HL-60 (cell line): ENCODE measurements around the gene MYOF.

Experiments
- DNase-seq, 2 experiments: peaks; one replicate each; pipeline ENCODE4 v3.0.0-alpha.2; 2010 to 2020; ENCODE audit warnings: low read depth in 1 of 2, low spot score in 1 of 2
- H3K27ac ChIP-seq: fragments of 250-450 bp; sonication (Bioruptor Pico); replicated peaks from 2 replicates; pipeline ENCODE4 v1.5.1; 2020; ENCODE audit warnings: mild to moderate bottlenecking, moderate library complexity
- H3K27me3 ChIP-seq: fragments of 250-450 bp; sonication (Bioruptor Pico); 2 replicates; pipeline ENCODE4 v1.5.1; 2021; ENCODE audit warnings: mild to moderate bottlenecking, moderate library complexity; ENCODE audit not compliant: insufficient read depth, poor library complexity, severe bottlenecking
- H3K4me3 ChIP-seq: replicated peaks from 2 replicates; pipeline ENCODE4 v1.5.1; 2011; ENCODE audit warnings: mild to moderate bottlenecking, control low read depth, low read length; ENCODE audit not compliant: insufficient read depth
- GABPA ChIP-seq: IDR thresholded peaks from 2 replicates; pipeline ENCODE4 v1.6.1; 2012; ENCODE audit warnings: low read depth
- POLR2AphosphoS5 ChIP-seq: IDR thresholded peaks from 2 replicates; pipeline ENCODE4 v1.6.1; 2012; ENCODE audit warnings: low read depth
- SPI1 ChIP-seq: IDR thresholded peaks from 2 replicates; pipeline ENCODE4 v1.6.1; 2012; ENCODE audit warnings: low read depth, mild to moderate bottlenecking, borderline replicate concordance
- TF ChIP-seq, protein P1 (sequence below): IDR thresholded peaks from one replicate; pipeline ENCODE4 v1.5.1; 2011; ENCODE audit warnings: low read length, control low read depth, inconsistent platforms; ENCODE audit not compliant: insufficient read depth
- TF ChIP-seq, protein P2 (sequence below): IDR thresholded peaks from 2 replicates; pipeline ENCODE4 v1.6.1; 2012; ENCODE audit warnings: low read depth; ENCODE audit not compliant: insufficient replicate concordance

MYOF gene

GRCh38 chr10:93416824-93417223 lies 65.3 kb downstream of the MYOF start:
- Histone ChIP-seq H3K27me3 (no peaks in the 10 kb centered on the region), H3K4me3 (no peak overlapping the region), H3K27ac (no peak overlapping the region)
- DNase-seq = no peak
- TF ChIP-seq SPI1 (no peak), POLR2AphosphoS5 (no peak), GABPA (no peak)
- TF ChIP-seq, protein P1, sequence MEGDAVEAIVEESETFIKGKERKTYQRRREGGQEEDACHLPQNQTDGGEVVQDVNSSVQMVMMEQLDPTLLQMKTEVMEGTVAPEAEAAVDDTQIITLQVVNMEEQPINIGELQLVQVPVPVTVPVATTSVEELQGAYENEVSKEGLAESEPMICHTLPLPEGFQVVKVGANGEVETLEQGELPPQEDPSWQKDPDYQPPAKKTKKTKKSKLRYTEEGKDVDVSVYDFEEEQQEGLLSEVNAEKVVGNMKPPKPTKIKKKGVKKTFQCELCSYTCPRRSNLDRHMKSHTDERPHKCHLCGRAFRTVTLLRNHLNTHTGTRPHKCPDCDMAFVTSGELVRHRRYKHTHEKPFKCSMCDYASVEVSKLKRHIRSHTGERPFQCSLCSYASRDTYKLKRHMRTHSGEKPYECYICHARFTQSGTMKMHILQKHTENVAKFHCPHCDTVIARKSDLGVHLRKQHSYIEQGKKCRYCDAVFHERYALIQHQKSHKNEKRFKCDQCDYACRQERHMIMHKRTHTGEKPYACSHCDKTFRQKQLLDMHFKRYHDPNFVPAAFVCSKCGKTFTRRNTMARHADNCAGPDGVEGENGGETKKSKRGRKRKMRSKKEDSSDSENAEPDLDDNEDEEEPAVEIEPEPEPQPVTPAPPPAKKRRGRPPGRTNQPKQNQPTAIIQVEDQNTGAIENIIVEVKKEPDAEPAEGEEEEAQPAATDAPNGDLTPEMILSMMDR = no peak
- TF ChIP-seq, protein P2, sequence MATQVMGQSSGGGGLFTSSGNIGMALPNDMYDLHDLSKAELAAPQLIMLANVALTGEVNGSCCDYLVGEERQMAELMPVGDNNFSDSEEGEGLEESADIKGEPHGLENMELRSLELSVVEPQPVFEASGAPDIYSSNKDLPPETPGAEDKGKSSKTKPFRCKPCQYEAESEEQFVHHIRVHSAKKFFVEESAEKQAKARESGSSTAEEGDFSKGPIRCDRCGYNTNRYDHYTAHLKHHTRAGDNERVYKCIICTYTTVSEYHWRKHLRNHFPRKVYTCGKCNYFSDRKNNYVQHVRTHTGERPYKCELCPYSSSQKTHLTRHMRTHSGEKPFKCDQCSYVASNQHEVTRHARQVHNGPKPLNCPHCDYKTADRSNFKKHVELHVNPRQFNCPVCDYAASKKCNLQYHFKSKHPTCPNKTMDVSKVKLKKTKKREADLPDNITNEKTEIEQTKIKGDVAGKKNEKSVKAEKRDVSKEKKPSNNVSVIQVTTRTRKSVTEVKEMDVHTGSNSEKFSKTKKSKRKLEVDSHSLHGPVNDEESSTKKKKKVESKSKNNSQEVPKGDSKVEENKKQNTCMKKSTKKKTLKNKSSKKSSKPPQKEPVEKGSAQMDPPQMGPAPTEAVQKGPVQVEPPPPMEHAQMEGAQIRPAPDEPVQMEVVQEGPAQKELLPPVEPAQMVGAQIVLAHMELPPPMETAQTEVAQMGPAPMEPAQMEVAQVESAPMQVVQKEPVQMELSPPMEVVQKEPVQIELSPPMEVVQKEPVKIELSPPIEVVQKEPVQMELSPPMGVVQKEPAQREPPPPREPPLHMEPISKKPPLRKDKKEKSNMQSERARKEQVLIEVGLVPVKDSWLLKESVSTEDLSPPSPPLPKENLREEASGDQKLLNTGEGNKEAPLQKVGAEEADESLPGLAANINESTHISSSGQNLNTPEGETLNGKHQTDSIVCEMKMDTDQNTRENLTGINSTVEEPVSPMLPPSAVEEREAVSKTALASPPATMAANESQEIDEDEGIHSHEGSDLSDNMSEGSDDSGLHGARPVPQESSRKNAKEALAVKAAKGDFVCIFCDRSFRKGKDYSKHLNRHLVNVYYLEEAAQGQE = no peak

DNA sequence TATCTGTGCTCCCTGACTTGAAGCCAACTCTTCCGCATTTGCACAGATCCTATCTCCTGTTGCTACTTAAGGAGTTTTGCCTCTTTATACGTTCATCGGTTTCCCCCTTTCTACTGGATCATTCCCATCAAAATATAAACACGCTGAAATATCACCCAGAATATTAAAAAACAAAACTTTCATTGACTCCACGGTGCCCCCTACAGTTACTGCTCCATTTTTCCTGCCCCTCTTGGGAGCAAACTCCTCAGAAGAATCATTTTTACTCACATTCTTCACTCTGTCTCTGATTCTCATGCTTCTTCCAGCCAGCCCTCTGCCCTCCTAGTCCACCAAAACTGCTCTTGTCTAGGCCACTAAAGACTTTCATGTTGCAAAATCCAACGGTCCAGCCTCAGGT lies 66.4 kb downstream of the MYOF start:
- Histone ChIP-seq H3K27ac (no peak overlapping the region), H3K27me3 (no peaks in the 10 kb centered on the region), H3K4me3 (no peak overlapping the region)
- DNase-seq = no peak
- TF ChIP-seq, protein P1 = no peak
- TF ChIP-seq, protein P2 = no peak
- TF ChIP-seq SPI1 (no peak), GABPA (no peak), POLR2AphosphoS5 (no peak)

- Histone ChIP-seq H3K27me3 (no peaks in the 10 kb centered on the region), H3K4me3 (no peak overlapping the region), H3K27ac (peak overlapping the region; percentile 61)
- DNase-seq = peak; percentile 66 to 72
- TF ChIP-seq POLR2AphosphoS5 (peak; percentile 25; the same call in 1 of the 2 replicates), GABPA (0 out of 2 replicates have a peak, but pooled peaks have one; percentile 4)
- TF ChIP-seq, protein P2 = no peak
These were observed 68.9 kb downstream of the MYOF start for GRCh38 chr10:93413252-93413689.
